OCI-LY3 (cell line): ENCODE measurements around the gene BEST1.

Source experiments
- EZH2phosphoT487 ChIP-seq: fragments of 200-600 bp; shearing (Covaris generic); IDR thresholded peaks from 2 replicates; pipeline ENCODE4 v1.6.1; 2018; ENCODE audit warnings: antibody characterized with exemption, mixed run types, low read depth
- TF ChIP-seq, protein P1 (sequence below): fragments of 200-600, 300-600 bp; sonication (generic); IDR thresholded peaks from 2 replicates; pipeline ENCODE4 v1.5.1; 2014; ENCODE audit warnings: antibody characterized with exemption, low read length, low read depth

DNA sequence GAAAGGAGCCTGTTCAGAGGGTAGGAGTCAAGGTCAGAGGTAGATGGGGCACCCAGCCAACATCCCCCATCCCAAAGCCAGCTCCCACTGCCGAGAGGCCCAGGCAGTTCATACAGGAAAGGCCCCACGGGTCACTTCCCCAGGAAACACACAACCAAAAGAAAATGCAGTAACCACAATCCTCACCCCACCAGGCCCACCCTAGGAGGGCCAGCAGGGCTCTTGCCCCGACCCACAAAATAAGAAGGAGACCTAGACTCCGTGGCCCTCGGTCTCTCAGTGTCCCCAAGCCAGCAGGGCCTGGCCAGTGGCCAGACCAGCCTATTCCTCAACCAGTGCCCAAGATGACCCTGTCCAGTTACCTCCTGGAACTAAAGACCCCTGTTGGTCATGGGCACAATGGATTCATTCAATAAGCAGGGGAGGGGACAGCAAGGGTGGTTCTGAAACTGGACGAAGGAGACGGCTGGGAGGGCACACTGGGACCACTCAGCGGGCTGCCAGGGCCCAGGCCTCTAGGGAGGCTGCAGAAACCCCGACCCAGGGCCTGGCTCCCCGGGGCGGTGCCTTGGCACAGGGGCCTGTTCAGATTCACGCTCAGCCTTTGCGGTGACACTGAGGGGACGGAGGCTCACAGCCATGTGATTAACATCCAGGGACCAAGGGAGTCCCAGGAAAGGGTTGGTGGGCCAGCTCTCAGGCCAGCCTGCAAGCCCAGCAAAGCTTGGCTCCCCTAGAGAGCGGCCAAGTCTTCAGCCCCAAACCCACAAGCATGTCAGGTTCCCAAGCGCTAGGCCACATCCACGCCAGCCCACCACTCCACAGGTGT, 38.2 kb upstream of the BEST1 start:
- TF ChIP-seq, protein P1, sequence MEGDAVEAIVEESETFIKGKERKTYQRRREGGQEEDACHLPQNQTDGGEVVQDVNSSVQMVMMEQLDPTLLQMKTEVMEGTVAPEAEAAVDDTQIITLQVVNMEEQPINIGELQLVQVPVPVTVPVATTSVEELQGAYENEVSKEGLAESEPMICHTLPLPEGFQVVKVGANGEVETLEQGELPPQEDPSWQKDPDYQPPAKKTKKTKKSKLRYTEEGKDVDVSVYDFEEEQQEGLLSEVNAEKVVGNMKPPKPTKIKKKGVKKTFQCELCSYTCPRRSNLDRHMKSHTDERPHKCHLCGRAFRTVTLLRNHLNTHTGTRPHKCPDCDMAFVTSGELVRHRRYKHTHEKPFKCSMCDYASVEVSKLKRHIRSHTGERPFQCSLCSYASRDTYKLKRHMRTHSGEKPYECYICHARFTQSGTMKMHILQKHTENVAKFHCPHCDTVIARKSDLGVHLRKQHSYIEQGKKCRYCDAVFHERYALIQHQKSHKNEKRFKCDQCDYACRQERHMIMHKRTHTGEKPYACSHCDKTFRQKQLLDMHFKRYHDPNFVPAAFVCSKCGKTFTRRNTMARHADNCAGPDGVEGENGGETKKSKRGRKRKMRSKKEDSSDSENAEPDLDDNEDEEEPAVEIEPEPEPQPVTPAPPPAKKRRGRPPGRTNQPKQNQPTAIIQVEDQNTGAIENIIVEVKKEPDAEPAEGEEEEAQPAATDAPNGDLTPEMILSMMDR: no peak
- no peak for TF ChIP-seq EZH2phosphoT487
